ENCODE results near the gene RNF215.

RNF215 gene

GRCh38 chr22:30386960-30387827 lies at the start of gene RNF215:
TSS of gene RNF215 (minus strand) at chr22:30387411. CDS start at chr22:30387313, 98 bp downstream.
- no peaks in the 10 kb centered on the region for H3K36me3 Mint-ChIP-seq (ENCODE audit: low read depth)
- H3K4me3 Mint-ChIP-seq: peak within 1 kb of the TSS; percentile 79
- peaks cover 24% of the 10 kb centered on the region for H3K4me1 Mint-ChIP-seq (ENCODE audit: low read depth)
- DNase-seq: peak; percentile 90
- H3K27ac Mint-ChIP-seq: peak within 1 kb of the TSS; percentile 67
- H3K9me3 Mint-ChIP-seq: no peaks in the 10 kb centered on the region
- peaks cover 4% of the 10 kb centered on the region for H3K27me3 Mint-ChIP-seq

GRCh38 chr22:30436196-30436595 lies 49.0 kb upstream of the RNF215 start:
- peaks cover 31% of the 10 kb centered on the region for H3K4me1 Mint-ChIP-seq (ENCODE audit: low read depth)
- DNase-seq: no peak
- peak overlapping the region; percentile 78 for H3K4me3 Mint-ChIP-seq
- peak overlapping the region; percentile 94 for H3K27ac Mint-ChIP-seq
- peaks cover 25% of the 10 kb centered on the region for H3K27me3 Mint-ChIP-seq
- peaks cover 12% of the 10 kb centered on the region for H3K9me3 Mint-ChIP-seq
- H3K36me3 Mint-ChIP-seq (ENCODE audit: low read depth): peaks cover 13% of the 10 kb centered on the region

- peak; percentile 81 for DNase-seq
- peaks cover 21% of the 10 kb centered on the region for H3K27me3 Mint-ChIP-seq
- H3K36me3 Mint-ChIP-seq (ENCODE audit: low read depth): peaks cover 13% of the 10 kb centered on the region
- H3K9me3 Mint-ChIP-seq: peaks cover 12% of the 10 kb centered on the region
- H3K27ac Mint-ChIP-seq: peak overlapping the region; percentile 94
- H3K4me3 Mint-ChIP-seq: peak overlapping the region; percentile 78
- H3K4me1 Mint-ChIP-seq (ENCODE audit: low read depth): peaks cover 30% of the 10 kb centered on the region
These were observed 48.5 kb upstream of the RNF215 start for GRCh38 chr22:30435674-30436126.

GRCh38 chr22:30434843-30435242 lies 47.6 kb upstream of the RNF215 start:
- no peak for DNase-seq
- peaks cover 15% of the 10 kb centered on the region for H3K36me3 Mint-ChIP-seq (ENCODE audit: low read depth)
- H3K4me3 Mint-ChIP-seq: peak overlapping the region; percentile 78
- peaks cover 12% of the 10 kb centered on the region for H3K9me3 Mint-ChIP-seq
- H3K4me1 Mint-ChIP-seq (ENCODE audit: low read depth): peaks cover 30% of the 10 kb centered on the region
- H3K27ac Mint-ChIP-seq: peak overlapping the region; percentile 94
- peaks cover 14% of the 10 kb centered on the region for H3K27me3 Mint-ChIP-seq

GRCh38 chr22:30433773-30434172 lies 46.6 kb upstream of the RNF215 start:
- Mint-ChIP-seq H3K36me3 (ENCODE audit: low read depth) (peaks cover 22% of the 10 kb centered on the region), H3K27ac (peak overlapping the region; percentile 33), H3K9me3 (peaks cover 12% of the 10 kb centered on the region), H3K27me3 (peaks cover 7% of the 10 kb centered on the region), H3K4me1 (ENCODE audit: low read depth) (peaks cover 30% of the 10 kb centered on the region), H3K4me3 (no peak overlapping the region)
- no peak for DNase-seq

GRCh38 chr22:30433227-30433626 lies 46.0 kb upstream of the RNF215 start:
- Mint-ChIP-seq H3K9me3 (peaks cover 12% of the 10 kb centered on the region), H3K4me1 (ENCODE audit: low read depth) (peaks cover 30% of the 10 kb centered on the region), H3K36me3 (ENCODE audit: low read depth) (peaks cover 28% of the 10 kb centered on the region), H3K27ac (no peak overlapping the region), H3K27me3 (peaks cover 1% of the 10 kb centered on the region), H3K4me3 (no peak overlapping the region)
- no peak for DNase-seq

GRCh38 chr22:30432520-30432919 lies 45.3 kb upstream of the RNF215 start:
- Mint-ChIP-seq H3K4me1 (ENCODE audit: low read depth) (peaks cover 30% of the 10 kb centered on the region), H3K27me3 (no peaks in the 10 kb centered on the region), H3K36me3 (ENCODE audit: low read depth) (peaks cover 33% of the 10 kb centered on the region), H3K9me3 (peaks cover 12% of the 10 kb centered on the region), H3K4me3 (no peak overlapping the region), H3K27ac (no peak overlapping the region)
- DNase-seq: no peak

GRCh38 chr22:30432096-30432495 lies 44.9 kb upstream of the RNF215 start:
- Mint-ChIP-seq H3K27ac (no peak overlapping the region), H3K9me3 (peaks cover 12% of the 10 kb centered on the region), H3K27me3 (no peaks in the 10 kb centered on the region), H3K4me1 (ENCODE audit: low read depth) (peaks cover 34% of the 10 kb centered on the region), H3K36me3 (ENCODE audit: low read depth) (peaks cover 38% of the 10 kb centered on the region), H3K4me3 (no peak overlapping the region)
- no peak for DNase-seq

- no peak overlapping the region for H3K27ac Mint-ChIP-seq
- DNase-seq: no peak
- H3K9me3 Mint-ChIP-seq: peaks cover 11% of the 10 kb centered on the region
- H3K4me3 Mint-ChIP-seq: no peak overlapping the region
- peaks cover 47% of the 10 kb centered on the region for H3K36me3 Mint-ChIP-seq (ENCODE audit: low read depth)
- H3K4me1 Mint-ChIP-seq (ENCODE audit: low read depth): peaks cover 44% of the 10 kb centered on the region
- H3K27me3 Mint-ChIP-seq: no peaks in the 10 kb centered on the region
These were observed 43.7 kb upstream of the RNF215 start for GRCh38 chr22:30430933-30431332.

- peaks cover 41% of the 10 kb centered on the region for H3K4me1 Mint-ChIP-seq (ENCODE audit: low read depth)
- peaks cover 2% of the 10 kb centered on the region for H3K9me3 Mint-ChIP-seq
- H3K4me3 Mint-ChIP-seq: no peak overlapping the region
- peaks cover 45% of the 10 kb centered on the region for H3K36me3 Mint-ChIP-seq (ENCODE audit: low read depth)
- no peak for DNase-seq
- H3K27ac Mint-ChIP-seq: no peak overlapping the region
- no peaks in the 10 kb centered on the region for H3K27me3 Mint-ChIP-seq
These were observed 42.7 kb upstream of the RNF215 start for GRCh38 chr22:30429887-30430286.

GRCh38 chr22:30427871-30428270 lies 40.7 kb upstream of the RNF215 start:
- Mint-ChIP-seq H3K36me3 (ENCODE audit: low read depth) (peaks cover 48% of the 10 kb centered on the region), H3K4me3 (no peak overlapping the region)

GRCh38 chr22:30426388-30427353 lies 39.5 kb upstream of the RNF215 start:
- Mint-ChIP-seq H3K4me1 (ENCODE audit: low read depth) (peaks cover 43% of the 10 kb centered on the region), H3K4me3 (peak overlapping the region; percentile 94), H3K9me3 (no peaks in the 10 kb centered on the region), H3K27me3 (no peaks in the 10 kb centered on the region), H3K36me3 (ENCODE audit: low read depth) (peaks cover 59% of the 10 kb centered on the region), H3K27ac (peak overlapping the region; percentile 97)
- peak; percentile 90 for DNase-seq

More at GRCh38 chr22:30427871-30428270, 40.7 kb upstream of the RNF215 start:
- Mint-ChIP-seq H3K9me3 (no peaks in the 10 kb centered on the region), H3K27ac (no peak overlapping the region), H3K27me3 (no peaks in the 10 kb centered on the region), H3K4me1 (ENCODE audit: low read depth) (peaks cover 31% of the 10 kb centered on the region)
- DNase-seq: no peak

GRCh38 chr22:30425616-30426387 lies 38.6 kb upstream of the RNF215 start, which contains the start of gene MTFP1:
TSS of gene MTFP1 (plus strand) at chr22:30425768. CDS start at chr22:30425880, 112 bp downstream.
- DNase-seq: peak; percentile 75
- no peaks in the 10 kb centered on the region for H3K27me3 Mint-ChIP-seq

GRCh38 chr22:30425327-30425615 lies 38.1 kb upstream of the RNF215 start:
- DNase-seq: no peak
- Mint-ChIP-seq H3K27ac (peak overlapping the region; percentile 97), H3K27me3 (no peaks in the 10 kb centered on the region), H3K9me3 (no peaks in the 10 kb centered on the region), H3K36me3 (ENCODE audit: low read depth) (peaks cover 72% of the 10 kb centered on the region), H3K4me3 (peak overlapping the region; percentile 94), H3K4me1 (ENCODE audit: low read depth) (peaks cover 57% of the 10 kb centered on the region)

More at GRCh38 chr22:30425616-30426387, 38.6 kb upstream of the RNF215 start, which contains the start of gene MTFP1:
- Mint-ChIP-seq H3K9me3 (no peaks in the 10 kb centered on the region), H3K4me3 (peak within 1 kb of the TSS; percentile 94), H3K4me1 (ENCODE audit: low read depth) (peaks cover 52% of the 10 kb centered on the region), H3K36me3 (ENCODE audit: low read depth) (peaks cover 66% of the 10 kb centered on the region), H3K27ac (peak within 1 kb of the TSS; percentile 99)
